ENCODE results near the gene KMT2D.

Gene KMT2D

GRCh38 chr12:49032276-49032675, 28.3 kb downstream of the KMT2D start:
- DNase-seq: no peak

GRCh38 chr12:49031573-49032161, 28.9 kb downstream of the KMT2D start:
- DNase-seq: no peak

- DNase-seq: no peak
Observed at GRCh38 chr12:49030714-49031572, 29.7 kb downstream of the KMT2D start.

GRCh38 chr12:49030119-49030518, 30.5 kb downstream of the KMT2D start:
- DNase-seq: no peak

GRCh38 chr12:49028666-49029275, 31.8 kb downstream of the KMT2D start:
- DNase-seq: no peak

- DNase-seq: no peak
Observed at GRCh38 chr12:49027846-49028555, 32.6 kb downstream of the KMT2D start.

GRCh38 chr12:49026678-49027480, 33.7 kb downstream of the KMT2D start:
- no peak for DNase-seq

GRCh38 chr12:49026101-49026500, 34.5 kb downstream of the KMT2D start:
- no peak for DNase-seq

GRCh38 chr12:49025463-49025862, 35.1 kb downstream of the KMT2D start:
- DNase-seq: no peak

- no peak for DNase-seq
Observed at GRCh38 chr12:49024543-49024942, 36.1 kb downstream of the KMT2D start.

- DNase-seq: no peak
Observed at GRCh38 chr12:49023812-49024211, 36.8 kb downstream of the KMT2D start.

- DNase-seq: no peak
Observed at GRCh38 chr12:49022558-49023178, 37.9 kb downstream of the KMT2D start.

- DNase-seq: no peak
Observed at GRCh38 chr12:49021292-49021915, 39.2 kb downstream of the KMT2D start.

GRCh38 chr12:49020441-49020840, 40.2 kb downstream of the KMT2D start:
- DNase-seq: no peak

- peak; percentile 34 for DNase-seq
Observed at GRCh38 chr12:49019443-49020324, 40.9 kb downstream of the KMT2D start.

- DNase-seq: no peak
Observed at GRCh38 chr12:49019120-49019430, 41.5 kb downstream of the KMT2D start.

GRCh38 chr12:49018261-49019119, 42.1 kb downstream of the KMT2D start, which contains the start of gene PRKAG1:
Gene PRKAG1 (minus strand): TSS chr12:49018776. CDS start chr12:49018740, 36 bp downstream.
- peak; percentile 96 for DNase-seq

- DNase-seq: no peak
Observed at GRCh38 chr12:49017891-49018260, 42.7 kb downstream of the KMT2D start.

- no peak for DNase-seq
Observed at GRCh38 chr12:49015196-49015595, 45.4 kb downstream of the KMT2D start.

- no peak for DNase-seq
Observed at GRCh38 chr12:49014547-49014946, 46.0 kb downstream of the KMT2D start.
